GM12872 (cell line): ENCODE measurements around the gene LAMA5.

Experiments used
- CTCF ChIP-seq: IDR thresholded peaks from 3 replicates; pipeline ENCODE4 v1.5.1; 2011; ENCODE audit warnings: low read depth, mild to moderate bottlenecking, low read length, moderate library complexity; ENCODE audit not compliant: insufficient read depth

LAMA5 gene

GRCh38 chr20:62346398-62347150 lies 20.5 kb downstream of the LAMA5 start:
- no peak for TF ChIP-seq CTCF

- TF ChIP-seq CTCF: 0 out of 3 replicates have a peak, but pooled peaks have one; percentile 7
Measured at GRCh38 chr20:62345681-62346370, 21.3 kb downstream of the LAMA5 start.

- TF ChIP-seq CTCF: no peak
Measured at GRCh38 chr20:62344782-62345181, 22.3 kb downstream of the LAMA5 start.

GRCh38 chr20:62344092-62344491 lies 23.0 kb downstream of the LAMA5 start:
- TF ChIP-seq CTCF: no peak

- no peak for TF ChIP-seq CTCF
Measured at GRCh38 chr20:62342910-62343309, 24.2 kb downstream of the LAMA5 start.

- TF ChIP-seq CTCF: no peak
Measured at GRCh38 chr20:62339647-62340062, 27.5 kb downstream of the LAMA5 start.

- no peak for TF ChIP-seq CTCF
Measured at GRCh38 chr20:62338294-62338620, 28.9 kb downstream of the LAMA5 start.
